GM23338 (cell line): Measurements from ENCODE around the gene PELO. TPM values are rescaled to one million over a fixed set of nuclear protein-coding genes. Genes with fewer than 3 reads are reported as not detected.

ENCODE experiments used
- ATAC-seq: fragments of 200-7000 bp; cut with Tn5 transposase; 3 replicates; pipeline ENCODE4 v1.9.1; 2020
- DNase-seq: peaks from one replicate; pipeline ENCODE4 v3.0.0-alpha.2; 2015; ENCODE audit warnings: low spot score
- H2AFZ ChIP-seq: fragments of 200-600 bp; sonication (generic); 2 replicates; pipeline ENCODE4 v1.8.0; 2016; ENCODE audit warnings: antibody characterized with exemption, mild to moderate bottlenecking, moderate library complexity
- H3F3A ChIP-seq: fragments of 200-600 bp; sonication (generic); replicated peaks from 2 replicates; pipeline ENCODE4 v1.8.0; 2017; ENCODE audit warnings: antibody characterized with exemption, mixed run types, low read depth
- H3K27ac ChIP-seq: fragments of 200-600 bp; sonication (generic); 2 replicates; pipeline ENCODE4 v1.6.1; 2016; ENCODE audit warnings: low read depth
- H3K27me3 ChIP-seq: fragments of 200-600 bp; sonication (generic); 2 replicates; pipeline ENCODE4 v1.8.0; 2016; ENCODE audit warnings: mild to moderate bottlenecking, mixed run types, moderate library complexity; ENCODE audit not compliant: insufficient read depth
- H3K36me3 ChIP-seq: fragments of 200-600 bp; sonication (generic); 2 replicates; pipeline ENCODE4 v1.8.0; 2016; ENCODE audit warnings: mild to moderate bottlenecking; ENCODE audit not compliant: insufficient read depth
- H3K4me1 ChIP-seq: fragments of 200-600 bp; sonication (generic); 2 replicates; pipeline ENCODE4 v1.8.0; 2016; ENCODE audit warnings: mild to moderate bottlenecking, moderate library complexity; ENCODE audit not compliant: insufficient read depth
- H3K4me2 ChIP-seq: fragments of 200-600 bp; sonication (generic); 2 replicates; pipeline ENCODE4 v1.7.1; 2017; ENCODE audit warnings: mixed run types
- H3K4me3 ChIP-seq: fragments of 200-600 bp; sonication (generic); 2 replicates; pipeline ENCODE4 v1.6.1; 2016; ENCODE audit warnings: mixed run types
- H3K79me2 ChIP-seq: fragments of 200-600 bp; sonication (generic); replicated peaks from 2 replicates; pipeline ENCODE4 v1.8.0; 2017; ENCODE audit warnings: mild to moderate bottlenecking; ENCODE audit not compliant: insufficient read depth
- H3K9me2 ChIP-seq: fragments of 200-600 bp; sonication (generic); 2 replicates; pipeline ENCODE4 v1.8.0; 2017; ENCODE audit not compliant: insufficient read depth
- H4K20me1 ChIP-seq: fragments of 200-600 bp; sonication (generic); replicated peaks from 2 replicates; pipeline ENCODE4 v1.8.0; 2017; ENCODE audit warnings: mild to moderate bottlenecking; ENCODE audit not compliant: insufficient read depth
- H3K27ac Mint-ChIP-seq: 2 replicates; pipeline ENCODE4 v1.8.0; 2020; ENCODE audit warnings: inconsistent platforms, mild to moderate bottlenecking, moderate library complexity, mixed read lengths
- H3K27me3 Mint-ChIP-seq: 3 replicates; pipeline ENCODE4 v1.8.0; 2022; ENCODE audit warnings: low read depth, mild to moderate bottlenecking, moderate library complexity, mixed read lengths, inconsistent platforms; ENCODE audit not compliant: insufficient read depth, poor library complexity
- H3K36me3 Mint-ChIP-seq: 3 replicates; pipeline ENCODE4 v1.8.0; 2021; ENCODE audit warnings: low read depth, mild to moderate bottlenecking, inconsistent platforms, moderate library complexity, mixed read lengths
- H3K4me1 Mint-ChIP-seq: 3 replicates; pipeline ENCODE4 v1.8.0; 2020; ENCODE audit warnings: mild to moderate bottlenecking, inconsistent platforms, mixed read lengths
- H3K4me3 Mint-ChIP-seq: 3 replicates; pipeline ENCODE4 v1.8.0; 2021; ENCODE audit warnings: moderate library complexity, mild to moderate bottlenecking, inconsistent platforms, mixed read lengths
- H3K9me3 Mint-ChIP-seq: 3 replicates; pipeline ENCODE4 v1.8.0; 2020; ENCODE audit warnings: moderate library complexity, mild to moderate bottlenecking, inconsistent platforms, mixed read lengths
- CREB1 ChIP-seq: fragments of 250-450 bp; sonication (Bioruptor Pico); IDR thresholded peaks from 2 replicates; pipeline ENCODE4 v1.5.0; 2020; ENCODE audit warnings: low read depth, mild to moderate bottlenecking, moderate library complexity
- CTCF ChIP-seq, 2 experiments: fragments of 200-600 bp in 1 of 2; sonication (generic) in 1 of 2; conservative IDR thresholded peaks; 2 replicates each; pipeline versions ENCODE4 v1.5.1 to v1.6.1; 2016 to 2017; ENCODE audit warnings: antibody characterized with exemption in 2 of 2, low read depth in 2 of 2, mild to moderate bottlenecking in 2 of 2, moderate library complexity in 1 of 2
- ETS1 ChIP-seq: IDR thresholded peaks from 2 replicates; pipeline ENCODE4 v1.6.1; 2016; ENCODE audit warnings: antibody characterized with exemption
- EZH2 ChIP-seq: fragments of 200-600 bp; sonication (generic); IDR thresholded peaks from one replicate; pipeline ENCODE4 v1.8.0; 2017; ENCODE audit warnings: antibody characterized with exemption, mild to moderate bottlenecking, low read depth; ENCODE audit not compliant: unreplicated experiment
- JUNB ChIP-seq: IDR thresholded peaks from one replicate; pipeline ENCODE4 v1.6.1; 2016; ENCODE audit warnings: antibody characterized with exemption; ENCODE audit not compliant: unreplicated experiment
- NANOG ChIP-seq: IDR thresholded peaks from 2 replicates; pipeline ENCODE4 v1.6.1; 2016; ENCODE audit warnings: antibody characterized with exemption, borderline replicate concordance
- REST ChIP-seq: IDR thresholded peaks from one replicate; pipeline ENCODE4 v1.6.1; 2018; ENCODE audit warnings: antibody characterized with exemption; ENCODE audit not compliant: unreplicated experiment
- STAT1 ChIP-seq: IDR thresholded peaks from one replicate; pipeline ENCODE4 v1.6.1; 2016; ENCODE audit warnings: antibody characterized with exemption; ENCODE audit not compliant: unreplicated experiment
- ZNF331 ChIP-seq: fragments of 250-450 bp; sonication (Bioruptor Pico); IDR thresholded peaks from 2 replicates; pipeline ENCODE4 v1.5.0; 2020; ENCODE audit warnings: low read depth, mild to moderate bottlenecking, moderate library complexity
- polyA plus RNA-seq: library from polyadenylated mRNA; unstranded; fragments of >200 nt; fragmentation: Nextera tagmentation; extraction: Ambion mirVana; gene quantifications from 2 replicates; pipeline ENCODE4 v1.2.1, GENCODE V29; 2016
- total RNA-seq: library from RNA; depleted of rRNA; stranded (reverse); fragments of >200 nt; shearing (Covaris generic); gene quantifications from 2 replicates; pipeline ENCODE4 v1.2.3, GENCODE V29; 2014

Gene PELO
- total and polyA plus RNA-seq, 2 experiments from 2014 or later = 13.6 to 15.6 TPM

DNA sequence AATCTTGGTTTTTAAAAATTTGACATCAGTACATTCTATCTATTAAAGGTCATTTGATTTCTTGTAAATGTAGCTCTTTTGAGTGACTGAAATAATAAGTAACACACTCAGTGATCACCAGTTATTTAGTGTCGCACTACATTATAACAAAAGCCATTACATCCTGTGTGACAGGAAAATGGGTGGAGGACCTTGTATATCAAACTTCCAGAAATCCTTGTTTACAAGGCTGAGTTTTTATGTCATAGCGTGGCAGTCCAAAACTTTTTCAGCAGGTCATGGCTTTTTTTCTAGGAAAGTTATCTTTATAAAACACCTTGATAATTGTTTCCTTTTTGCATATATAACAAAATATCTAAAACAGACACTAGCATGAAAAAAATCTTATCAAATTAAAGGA lies 14.4 kb upstream of the PELO start (continued):
- TF ChIP-seq REST (no peak), EZH2 (no peak), JUNB (no peak)

DNA sequence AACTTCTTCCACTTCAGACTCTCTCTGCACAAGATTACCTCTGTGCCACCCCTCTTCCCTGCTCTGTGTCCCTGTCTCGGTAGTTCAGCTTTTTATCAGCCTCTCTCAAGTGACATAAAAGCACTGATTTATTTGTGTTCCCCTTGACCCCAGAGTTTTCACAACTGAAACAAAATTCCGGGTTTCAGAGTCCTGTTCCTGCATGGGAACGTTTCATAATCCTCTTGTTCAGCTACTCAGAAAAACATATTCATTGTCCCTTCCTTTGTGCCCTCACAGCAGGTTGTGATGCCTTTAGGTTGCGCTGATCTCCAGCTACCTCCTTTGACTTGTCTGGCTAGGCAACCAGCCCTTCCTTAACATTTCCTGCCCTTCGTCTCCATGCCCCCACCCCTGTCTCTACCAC lies 13.7 kb upstream of the PELO start:
- Mint-ChIP-seq H3K4me1 (peaks cover 20% of the 10 kb centered on the region), H3K4me3 (no peak overlapping the region), H3K27ac (0 out of 2 replicates have a peak overlapping the region, but pooled peaks have one; percentile 2), H3K27me3 (no peaks in the 10 kb centered on the region), H3K36me3 (no peaks in the 10 kb centered on the region), H3K9me3 (no peaks in the 10 kb centered on the region; the same call in 2 of the 3 replicates)
- H2AFZ ChIP-seq = no peak overlapping the region; the same call in 1 of the 2 replicates
- 0 out of 2 replicates have a peak overlapping the region, but pooled peaks have one; percentile 15 for H3K4me2 ChIP-seq
- no peaks in the 10 kb centered on the region for H3K9me2 ChIP-seq
- H3K27ac ChIP-seq = no peak overlapping the region
- TF ChIP-seq ZNF331 (CRISPR knock-in tag) (no peak), ETS1 (no peak), CTCF (conservative IDR thresholded peaks at IDR 0.05; ENCODE audit: low read depth in 2 of 2) (no peak), STAT1 (no peak), NANOG (no peak), CREB1 (CRISPR knock-in tag) (no peak)
- no peaks in the 10 kb centered on the region for H3F3A ChIP-seq
- no peak overlapping the region for H3K4me3 ChIP-seq
- DNase-seq = peak; percentile 29
- H3K4me1 ChIP-seq = peaks cover 9% of the 10 kb centered on the region; the same call in 1 of the 2 replicates
- H3K27me3 ChIP-seq = no peaks in the 10 kb centered on the region
- H3K36me3 ChIP-seq = no peaks in the 10 kb centered on the region
- H4K20me1 ChIP-seq = no peaks in the 10 kb centered on the region
- no peaks in the 10 kb centered on the region for H3K79me2 ChIP-seq
- peak; percentile 84 for ATAC-seq
